Measurements from ENCODE around the gene GAREM2.

The GAREM2 gene

DNA sequence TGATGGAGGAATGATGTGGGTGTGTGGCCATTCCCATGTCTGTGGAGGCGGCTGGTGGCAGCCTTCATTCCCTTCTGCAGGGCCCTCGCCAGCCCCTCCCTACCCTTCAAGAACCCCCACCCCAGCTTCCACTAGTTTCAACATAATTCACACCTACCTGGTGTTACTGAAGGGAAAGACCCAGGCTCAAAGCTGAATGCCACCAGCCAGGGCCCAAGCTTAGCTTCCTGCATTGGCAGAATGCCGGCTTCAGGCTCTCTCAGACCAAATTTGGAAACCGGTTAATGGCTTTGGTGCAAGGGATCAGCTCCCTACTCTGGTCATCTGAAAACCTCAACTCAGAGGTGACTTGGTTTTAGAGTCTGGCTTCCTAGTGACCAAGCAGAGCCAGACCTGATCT, 16.9 kb downstream of the GAREM2 start:
- DNase-seq: no peak

DNA sequence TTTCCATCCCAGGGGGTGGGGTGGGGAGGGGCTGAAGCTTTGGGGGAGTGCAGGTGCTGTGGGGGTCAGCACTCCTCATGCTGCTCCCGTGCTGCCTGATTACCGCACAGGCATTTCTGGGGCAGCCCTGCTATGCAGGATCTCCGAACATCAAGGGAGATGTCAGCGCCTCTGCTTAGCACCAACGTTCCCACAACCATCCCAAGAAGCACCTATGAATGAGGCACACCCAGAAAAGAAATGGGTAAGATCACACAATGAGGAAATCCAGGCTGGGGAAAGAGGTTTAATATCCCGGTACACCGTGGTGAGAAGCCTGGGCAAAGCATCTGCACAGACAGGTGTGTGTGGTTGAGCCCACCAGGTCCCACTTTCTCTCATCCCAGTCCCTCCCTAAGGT, 17.5 kb downstream of the GAREM2 start:
- no peak for DNase-seq

DNA sequence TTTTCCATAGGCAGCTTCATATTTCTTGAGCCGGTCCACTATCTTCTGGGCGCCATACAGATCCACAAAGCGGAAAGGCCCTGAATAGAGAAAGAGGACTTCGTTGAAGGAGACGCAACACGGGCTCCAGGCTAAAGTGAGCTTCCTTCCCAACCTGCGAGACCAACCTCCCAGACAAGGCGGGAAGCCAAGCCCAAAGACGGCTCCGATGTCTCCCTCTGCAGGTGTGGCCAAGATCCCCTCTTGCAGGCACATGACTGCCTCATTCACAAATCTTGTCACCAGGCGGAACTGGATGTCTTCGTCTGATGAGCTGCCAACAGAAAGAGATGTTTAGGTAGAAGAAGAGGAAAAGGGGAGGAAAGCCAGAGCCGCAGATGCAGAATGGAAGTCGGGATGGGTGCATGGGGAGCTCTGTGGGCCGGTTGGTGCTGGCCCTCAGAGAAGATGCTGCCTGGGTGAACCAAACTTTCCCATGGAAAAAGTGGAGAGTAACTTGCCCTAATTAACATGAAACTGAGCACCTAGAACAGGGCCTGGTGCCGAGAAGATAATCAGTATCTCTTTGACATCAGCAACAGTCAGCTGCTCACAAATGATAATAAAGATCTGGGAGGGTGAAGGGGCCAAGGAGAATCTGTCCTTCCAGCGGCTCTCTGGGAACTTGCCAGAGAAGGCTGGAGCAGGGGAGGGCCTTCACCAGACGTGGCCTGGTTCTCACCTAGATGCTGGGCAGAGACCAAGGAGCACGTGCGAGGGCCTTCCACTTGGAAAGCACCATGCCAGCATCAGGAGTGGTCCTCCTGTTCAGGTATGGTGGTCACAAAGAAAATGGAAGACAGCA, 18.6 kb downstream of the GAREM2 start:
- DNase-seq: no peak

DNA sequence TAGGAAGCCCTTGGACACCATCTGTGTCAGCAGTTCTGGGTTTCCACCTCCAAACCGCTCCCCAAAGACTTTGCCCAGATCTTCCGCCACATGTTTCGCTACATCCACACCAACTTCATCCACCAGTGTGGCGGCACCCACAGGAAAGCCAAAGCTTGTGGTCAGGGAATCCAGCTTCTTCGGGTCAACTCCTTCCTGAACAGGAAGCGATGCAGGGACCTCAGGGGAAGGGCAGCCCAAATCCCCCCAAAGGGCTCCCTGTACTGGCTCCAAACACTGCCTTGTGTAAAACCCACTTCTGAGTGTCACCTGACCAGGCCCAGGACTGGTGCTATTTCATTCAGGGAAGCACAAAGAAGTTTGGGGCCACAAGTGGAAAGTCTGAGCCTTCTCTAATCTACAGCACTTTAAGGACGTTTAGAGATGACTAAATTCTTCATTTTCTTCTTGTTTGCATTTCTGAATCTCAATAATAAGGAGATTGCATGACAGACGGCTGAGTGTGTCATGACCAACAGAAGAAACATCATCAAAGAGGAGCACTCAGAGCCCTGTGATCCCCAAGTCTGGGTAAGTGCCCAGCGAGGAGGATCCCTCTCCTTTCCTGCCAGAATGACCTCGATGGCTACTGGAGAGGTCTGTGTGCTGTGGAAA, 20.8 kb downstream of the GAREM2 start:
- DNase-seq: no peak

DNA sequence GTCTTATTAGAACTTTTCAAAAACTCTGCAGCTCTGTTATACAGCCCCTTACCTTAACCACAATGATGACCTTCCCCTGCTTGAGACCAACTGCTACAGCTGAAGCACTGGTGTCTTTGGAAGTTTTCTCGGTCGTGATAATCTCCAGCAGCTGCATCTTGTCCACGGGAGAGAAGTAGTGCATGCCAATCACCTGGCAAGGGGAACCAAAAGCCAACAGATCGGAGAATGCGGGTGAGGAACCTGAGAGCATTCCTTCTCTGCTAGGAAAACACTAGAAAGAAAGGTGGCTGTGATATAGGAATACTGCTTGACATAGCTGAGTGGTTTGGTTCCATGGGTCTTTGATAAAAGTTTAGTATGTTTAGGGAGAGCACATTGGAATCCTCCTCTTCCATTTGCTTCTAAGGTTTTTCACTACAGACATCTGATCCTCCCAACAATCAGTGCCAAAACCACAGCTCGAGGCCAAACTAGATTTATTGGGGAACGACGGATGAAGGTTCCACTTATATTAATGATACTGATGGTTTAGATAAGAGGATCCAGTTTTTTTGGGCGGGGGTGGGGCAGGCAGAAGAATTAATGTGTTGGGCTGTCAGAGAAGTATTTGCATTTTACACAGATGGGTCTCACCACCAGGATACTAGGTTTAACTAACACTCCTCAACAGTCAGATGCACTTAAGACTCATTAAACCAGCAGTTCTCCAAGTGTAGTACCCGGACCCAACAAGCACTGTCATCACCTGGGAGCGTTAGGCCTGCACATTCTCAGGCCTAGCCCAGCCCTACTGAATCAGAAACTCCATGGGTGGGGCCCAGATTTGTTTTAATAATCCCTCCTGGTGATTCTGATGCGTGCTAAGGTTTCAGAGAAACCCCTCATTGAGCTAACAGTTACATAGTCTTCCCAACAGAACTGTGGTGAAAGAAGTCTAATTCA, 22.4 kb downstream of the GAREM2 start:
- DNase-seq: peak; percentile 53

DNA sequence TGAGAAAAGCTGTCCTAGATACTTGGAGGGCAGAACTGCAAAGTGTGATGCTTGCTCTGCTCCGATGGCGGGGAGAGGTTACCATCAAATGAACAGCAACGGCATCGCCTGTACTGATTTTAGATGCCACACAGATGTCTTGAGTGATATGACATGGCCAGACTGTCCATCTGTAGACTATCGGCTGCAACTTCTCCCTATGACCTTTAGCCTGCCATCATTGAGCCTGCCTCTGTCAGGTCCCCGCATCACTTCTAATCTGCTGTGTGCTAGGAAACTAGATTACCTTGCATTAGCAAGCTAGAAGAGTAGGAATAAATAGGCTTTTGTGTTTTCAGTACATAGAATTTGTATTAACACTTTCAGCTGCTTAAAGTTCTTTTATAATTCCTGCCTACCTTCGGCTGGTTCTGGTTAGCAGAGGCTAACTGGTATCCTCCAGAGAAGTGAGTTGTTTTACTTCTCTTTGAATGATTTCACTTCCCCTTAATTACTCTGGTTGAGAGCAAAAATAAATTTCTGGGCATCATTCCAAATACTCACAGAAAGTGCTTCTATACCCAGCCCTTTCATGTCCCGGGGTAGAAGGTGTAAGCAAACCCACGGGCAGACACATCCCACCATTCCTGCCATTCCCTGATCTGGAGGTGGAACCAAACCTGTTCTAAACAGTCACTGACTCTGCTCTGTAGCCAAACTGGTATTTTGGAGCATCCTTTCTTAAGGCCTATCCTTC, 24.0 kb downstream of the GAREM2 start:
- no peak for DNase-seq

DNA sequence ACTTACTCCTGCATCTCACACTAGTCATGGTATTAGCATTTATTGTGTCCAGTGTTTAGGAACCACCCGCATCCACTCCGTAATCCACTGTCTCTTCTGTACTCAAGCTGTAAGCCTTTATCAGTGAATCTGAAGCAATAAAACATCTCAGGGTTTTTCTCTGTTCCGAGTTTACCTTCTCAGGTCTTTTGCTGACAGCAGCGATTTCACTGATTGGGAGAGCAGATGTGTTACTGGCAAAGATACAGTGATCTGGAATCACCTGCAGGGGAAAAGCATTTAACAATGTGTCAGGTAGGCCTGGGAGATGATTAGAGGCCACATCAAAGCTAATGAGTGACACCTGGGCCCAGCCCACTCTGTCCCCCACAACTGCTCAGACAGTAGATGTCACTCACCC, 24.6 kb downstream of the GAREM2 start:
- no peak for DNase-seq

DNA sequence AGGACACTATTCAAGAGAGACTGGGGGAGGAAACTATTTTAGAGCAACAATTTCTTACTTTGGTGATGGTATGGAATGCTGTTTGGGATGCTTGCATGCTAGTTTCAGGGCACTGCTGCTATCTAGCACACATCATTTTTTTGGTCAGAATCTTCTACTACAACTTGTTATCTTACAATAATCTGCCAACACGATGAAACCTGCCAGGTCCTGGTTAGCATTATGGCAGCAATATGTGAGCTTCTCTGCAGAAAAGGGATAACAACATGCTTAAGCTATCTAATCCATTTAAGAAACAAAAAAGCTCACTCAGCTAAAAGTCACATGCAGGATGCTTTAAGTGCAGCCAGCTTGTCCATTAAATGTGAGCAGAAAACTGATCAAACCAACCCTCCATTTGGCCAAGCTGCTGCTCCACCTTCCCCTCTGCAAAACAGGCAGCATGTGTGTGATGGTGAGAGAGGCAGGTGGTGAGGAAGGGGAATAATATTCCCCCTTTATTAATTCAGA, 30.1 kb downstream of the GAREM2 start:
- DNase-seq: no peak

DNA sequence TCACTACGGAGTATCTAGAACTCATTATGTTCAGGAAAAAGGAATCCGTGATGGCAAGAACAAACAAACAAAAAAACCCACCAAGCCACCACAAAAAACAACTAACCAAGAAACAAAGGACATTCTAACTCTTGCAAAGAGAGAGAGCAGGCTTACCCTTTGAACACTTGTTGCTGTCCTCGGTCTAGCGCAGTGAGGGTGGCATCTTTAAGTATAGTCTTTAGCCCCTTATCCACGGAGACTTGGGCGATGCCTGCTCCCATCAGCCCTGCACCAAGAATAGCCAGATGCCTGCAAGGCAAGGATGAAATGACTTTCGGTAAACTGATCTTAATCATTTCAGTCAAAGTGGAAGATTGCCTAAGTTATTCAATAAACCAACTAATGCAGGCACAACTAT, 31.0 kb downstream of the GAREM2 start:
- no peak for DNase-seq

DNA sequence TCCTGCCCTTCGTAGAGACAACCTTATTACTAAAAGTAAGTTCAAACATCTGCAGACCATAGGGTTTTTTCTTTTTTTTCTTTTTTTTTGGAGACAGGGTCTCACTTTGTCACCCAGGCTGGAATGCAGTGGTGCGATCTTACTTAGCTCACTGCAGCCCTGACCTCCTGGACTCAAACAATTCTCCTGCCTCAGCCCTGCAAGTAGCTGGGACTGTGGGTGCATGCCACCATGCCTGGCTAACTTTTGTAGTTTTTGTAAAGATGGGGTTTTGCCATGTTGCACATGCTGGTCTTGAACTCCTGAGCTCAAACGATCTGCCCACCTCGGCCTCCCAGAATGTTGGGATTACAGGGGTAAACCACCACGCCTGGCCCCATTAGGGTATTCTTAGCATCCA, 39.1 kb downstream of the GAREM2 start:
- no peak for DNase-seq

DNA sequence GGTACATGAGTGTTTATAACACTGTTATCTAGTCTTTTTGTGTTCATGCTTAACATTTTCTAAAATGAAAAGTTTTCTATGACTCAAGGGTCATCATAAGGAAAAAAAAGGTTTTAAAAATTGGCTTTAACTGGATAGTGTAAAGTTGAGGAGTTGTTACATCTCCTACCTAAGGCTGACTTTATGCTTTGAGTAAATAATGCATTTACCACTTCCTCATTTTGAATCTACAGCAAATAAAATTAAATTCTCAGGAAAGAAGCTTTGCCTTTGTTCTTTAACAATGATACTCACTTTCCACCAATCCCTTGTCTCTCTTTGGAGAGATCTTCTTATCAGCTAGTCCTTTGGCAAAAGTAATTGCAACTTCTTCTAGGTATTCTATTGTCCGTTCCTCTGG, 41.9 kb downstream of the GAREM2 start:
- no peak for DNase-seq

DNA sequence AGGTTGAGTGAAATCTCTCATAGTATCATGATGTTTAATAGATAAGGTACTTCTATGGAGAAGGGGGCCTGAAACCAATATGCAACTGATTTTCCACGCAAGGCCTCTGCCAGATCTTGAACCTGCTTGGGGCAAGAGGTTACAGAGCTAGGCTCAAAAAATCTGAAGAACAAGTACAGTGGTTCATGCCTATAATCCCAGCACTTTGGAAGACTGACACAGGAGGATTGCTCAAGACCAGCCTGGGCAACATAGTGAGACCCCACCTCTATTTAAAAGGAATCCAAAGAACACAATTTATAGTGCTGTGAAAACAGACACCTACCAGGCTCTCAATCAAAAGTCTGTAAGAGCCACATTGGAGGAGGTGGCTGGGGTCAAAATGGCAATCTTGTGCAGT, 42.9 kb downstream of the GAREM2 start:
- no peak for DNase-seq

DNA sequence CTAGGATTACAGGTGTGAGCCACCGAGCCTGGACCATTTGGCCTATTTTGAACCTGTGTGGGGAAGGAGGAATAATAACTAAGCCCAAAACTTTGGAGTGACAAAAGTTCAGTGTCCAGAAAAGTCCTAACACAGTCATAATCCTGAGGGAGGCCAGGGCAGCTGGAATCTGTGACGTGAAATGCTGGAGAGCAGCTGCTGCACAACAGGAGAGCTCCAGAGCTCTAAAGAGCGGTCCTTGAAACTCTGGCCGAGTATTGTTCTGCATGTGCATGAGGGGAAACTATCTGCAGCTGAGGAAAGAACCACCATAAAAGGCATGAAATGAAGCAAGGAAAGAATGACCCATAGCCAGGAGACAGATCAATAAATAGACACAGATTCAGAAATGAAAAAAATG, 43.7 kb downstream of the GAREM2 start:
- no peak for DNase-seq

DNA sequence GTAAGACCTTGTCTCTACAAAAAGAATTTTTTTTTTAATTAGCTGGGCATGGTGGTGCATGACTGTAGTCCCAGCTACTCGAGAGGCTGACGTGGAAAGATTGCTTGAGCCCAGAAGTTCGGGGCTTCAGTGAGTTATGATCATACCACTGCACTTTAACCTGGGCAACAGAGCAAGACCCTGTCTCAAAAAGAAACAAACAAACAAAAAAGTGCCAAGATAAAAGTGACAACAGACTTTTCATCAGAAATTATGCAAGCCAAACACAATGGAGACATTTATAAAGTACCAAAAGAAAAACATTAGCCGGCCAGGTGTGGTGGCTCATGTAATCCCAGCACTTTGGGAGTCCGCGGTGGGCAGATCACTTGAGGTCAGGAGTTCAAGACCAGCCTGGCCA, 44.8 kb downstream of the GAREM2 start:
- DNase-seq: no peak

DNA sequence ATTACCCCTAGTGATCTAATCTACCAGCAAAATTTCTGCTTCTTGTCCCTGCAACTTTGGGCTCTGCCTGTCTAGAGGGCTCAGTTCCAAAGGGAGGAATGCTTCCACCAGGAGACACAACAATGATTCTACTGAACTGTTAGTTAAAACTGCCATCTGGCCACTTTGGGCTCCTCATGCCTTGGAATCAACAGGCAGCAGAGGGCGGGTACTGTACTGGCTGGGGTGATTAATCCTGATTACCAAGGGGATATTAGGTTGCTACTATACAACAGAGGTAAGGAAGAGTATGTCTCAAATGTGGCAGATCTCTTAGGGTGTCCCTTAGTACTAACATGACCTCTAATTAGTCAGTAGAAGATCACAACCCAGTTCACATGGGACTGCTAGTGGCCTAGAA, 50.1 kb downstream of the GAREM2 start:
- DNase-seq: no peak

DNA sequence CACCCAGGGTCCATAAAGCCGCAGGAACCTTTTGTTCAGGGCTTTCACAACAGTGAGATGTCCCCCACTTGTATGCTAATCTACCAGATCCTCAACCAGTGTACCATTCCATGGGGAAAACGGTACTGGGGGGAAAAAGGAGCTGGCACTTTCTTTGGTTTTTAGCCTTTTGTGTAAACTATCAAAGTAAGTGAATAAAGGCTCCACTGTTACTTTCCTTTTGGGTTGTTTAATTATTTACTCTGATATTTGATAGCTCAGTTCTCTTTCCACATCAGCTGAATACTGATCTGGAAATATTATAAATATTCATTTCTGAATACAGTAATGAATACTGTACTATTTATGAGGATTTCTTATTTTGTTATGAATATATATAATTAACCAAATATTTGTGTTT, 51.2 kb downstream of the GAREM2 start:
- DNase-seq: no peak

DNA sequence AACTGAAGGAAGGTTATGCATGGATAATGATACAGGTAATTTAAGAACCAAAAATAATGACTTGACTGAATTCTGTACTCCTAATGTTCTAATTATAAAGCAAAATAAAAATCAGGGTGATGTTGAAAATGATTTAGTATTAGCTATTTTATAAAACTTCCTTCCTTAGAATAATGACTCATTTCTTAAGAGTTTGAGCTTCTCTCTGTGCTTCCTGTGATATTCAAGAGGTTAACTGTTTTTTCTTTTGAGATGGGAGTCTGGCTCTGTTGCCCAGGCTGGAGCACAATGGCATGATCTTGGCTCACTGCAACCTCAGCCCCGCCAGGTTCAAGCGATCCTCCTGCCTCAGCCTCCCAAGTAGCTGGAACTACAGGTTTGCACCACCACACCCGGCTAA, 56.7 kb downstream of the GAREM2 start:
- no peak for DNase-seq

DNA sequence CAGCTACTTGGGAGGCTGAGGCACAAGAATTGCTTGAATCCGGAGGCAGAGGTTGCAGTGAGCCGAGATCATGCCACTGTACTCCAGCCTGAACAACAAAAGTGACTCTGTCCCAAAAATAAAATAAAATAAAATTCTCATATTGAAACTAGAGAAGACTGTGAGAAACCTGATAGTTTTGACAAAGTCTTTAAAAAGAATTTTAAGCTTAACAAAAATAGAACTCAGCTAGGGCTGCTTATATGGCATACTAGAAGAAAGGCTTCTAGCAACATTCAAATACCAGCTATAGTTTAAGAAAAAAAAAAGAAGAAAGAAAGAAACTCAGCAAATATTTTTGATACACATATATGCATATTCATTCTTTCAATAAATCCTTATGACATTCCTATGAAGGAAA, 57.9 kb downstream of the GAREM2 start:
- DNase-seq: no peak

DNA sequence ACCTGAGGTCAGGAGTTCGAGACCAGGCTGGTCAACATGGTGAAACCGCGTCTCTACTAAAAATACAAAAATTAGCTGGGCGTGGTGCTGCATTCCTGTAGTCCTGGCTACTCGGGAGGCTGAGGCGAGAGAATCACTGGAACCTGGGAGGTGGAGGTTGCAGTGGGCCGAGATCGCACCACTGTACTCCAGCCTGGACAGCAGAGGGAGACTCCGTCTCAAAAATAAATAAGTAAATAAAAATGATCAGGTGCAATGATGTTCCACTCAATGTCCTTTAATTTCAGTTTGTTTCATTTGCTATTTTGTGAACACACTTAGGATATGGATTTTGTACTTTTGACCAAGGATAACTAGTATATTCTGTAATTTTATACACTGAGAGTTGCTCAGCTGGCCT, 62.2 kb downstream of the GAREM2 start:
- no peak for DNase-seq

DNA sequence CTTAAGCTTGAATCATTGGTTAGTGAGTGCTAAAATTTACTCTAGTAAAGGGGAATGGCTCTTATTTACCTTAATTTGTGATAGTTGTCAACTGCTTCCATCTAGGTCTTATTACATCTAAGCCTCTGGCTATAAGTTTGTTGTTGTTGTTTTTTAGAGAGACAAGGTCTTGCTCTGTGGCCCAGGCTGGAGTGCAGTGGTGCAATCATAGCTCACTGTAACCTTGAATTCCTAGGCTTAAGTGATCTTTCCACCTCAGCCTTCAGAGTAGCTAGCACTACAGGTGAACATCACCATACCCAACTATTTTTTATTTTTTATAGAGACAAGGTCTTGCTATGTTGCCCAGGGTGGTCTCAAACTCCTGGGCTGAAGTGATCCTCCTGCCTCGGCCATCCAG, 65.0 kb downstream of the GAREM2 start:
- no peak for DNase-seq

DNA sequence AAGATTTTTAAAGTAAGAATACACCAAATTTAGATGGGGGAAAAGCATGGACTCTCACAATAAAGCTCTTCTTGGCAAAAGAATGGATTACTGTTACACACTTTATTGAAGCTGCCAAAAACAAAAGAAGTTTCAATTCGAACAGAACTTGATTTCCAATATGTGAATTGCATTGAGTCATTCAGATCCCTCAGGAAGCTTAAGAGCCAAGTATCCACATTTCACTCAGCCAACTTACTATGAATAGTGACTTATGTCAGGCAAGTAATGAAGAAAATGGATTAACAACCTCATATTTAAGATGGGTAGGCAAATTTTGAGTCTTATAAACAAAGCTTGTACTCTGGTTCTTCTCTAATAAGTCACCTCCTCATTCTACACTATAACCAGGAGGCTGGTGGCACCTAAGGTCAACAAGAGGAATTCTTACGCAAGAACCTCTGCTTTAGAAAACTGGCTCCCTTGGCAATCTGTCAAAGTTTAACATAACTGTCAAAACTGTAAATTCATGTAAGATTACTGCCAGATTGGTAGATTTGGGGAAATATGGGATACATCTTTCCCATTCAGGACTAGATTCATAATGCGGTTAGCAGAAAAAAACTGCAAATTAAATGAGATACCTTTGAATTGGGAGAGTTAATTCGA, 65.5 kb downstream of the GAREM2 start:
- DNase-seq: no peak

All from fibroblast of upper back skin (primary cell).